Hematopoietic multipotent progenitor cell treated with erythropoietin and hydrocortisone succinate and interleukin-3 and kit ligand, for 15 days (in vitro differentiated cells): ENCODE measurements around the gene KLHL7.
"Not testable (repeated sequence)": the region's sequence is repeated elsewhere in the genome, so short reads cannot be mapped to it uniquely, and the experiment has no call there.

Source experiments
- DNase-seq: peaks from one replicate; pipeline ENCODE4 v3.0.0-alpha.2; 2015; ENCODE audit warnings: low spot score

The KLHL7 gene

GRCh38 chr7:23107781-23108180 is 2.2 kb downstream of the KLHL7 start:
- no peak for DNase-seq

GRCh38 chr7:23108995-23109394 is 3.4 kb downstream of the KLHL7 start:
- no peak for DNase-seq

DNA sequence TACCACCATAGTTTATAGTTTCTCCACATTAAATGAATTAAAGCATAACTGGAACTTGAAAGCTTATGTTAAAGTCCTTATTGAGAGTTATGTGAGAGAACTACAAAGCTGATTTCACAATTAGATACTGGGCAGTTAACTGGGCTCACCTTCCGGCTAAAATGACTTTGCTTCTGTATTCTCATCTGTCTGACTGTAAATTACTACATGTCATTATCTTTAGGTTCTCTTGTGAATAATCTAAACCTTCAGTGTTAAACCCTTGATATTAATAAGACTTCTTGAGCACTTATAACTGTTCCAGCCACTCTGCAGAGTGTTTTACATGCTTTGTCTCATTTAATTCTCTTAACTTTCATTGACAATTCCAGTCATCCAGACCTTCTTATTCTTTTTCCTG is 3.9 kb downstream of the KLHL7 start:
- no peak for DNase-seq

- DNase-seq: no peak
These were observed 9.3 kb downstream of the KLHL7 start for GRCh38 chr7:23114896-23115295.

DNA sequence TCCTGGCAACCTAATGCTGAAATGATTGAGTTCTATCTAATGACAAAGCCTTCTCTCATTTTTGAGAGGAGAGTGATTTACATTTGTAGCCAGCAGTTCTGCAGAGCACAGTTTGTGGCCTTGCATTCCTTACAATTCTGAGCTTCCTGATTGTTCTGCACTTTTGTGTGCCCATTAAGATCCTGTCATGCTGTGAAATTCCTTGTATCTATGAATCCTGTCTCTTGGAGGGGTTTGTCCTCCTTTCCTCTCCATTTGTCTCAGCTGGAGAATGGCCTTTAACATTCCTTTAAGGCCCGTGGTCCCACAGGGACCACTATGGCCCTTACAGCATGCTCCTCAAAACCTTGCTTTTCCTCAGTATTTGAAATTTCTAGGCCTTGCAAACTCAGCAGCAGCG is 10.4 kb downstream of the KLHL7 start:
- no peak for DNase-seq

DNA sequence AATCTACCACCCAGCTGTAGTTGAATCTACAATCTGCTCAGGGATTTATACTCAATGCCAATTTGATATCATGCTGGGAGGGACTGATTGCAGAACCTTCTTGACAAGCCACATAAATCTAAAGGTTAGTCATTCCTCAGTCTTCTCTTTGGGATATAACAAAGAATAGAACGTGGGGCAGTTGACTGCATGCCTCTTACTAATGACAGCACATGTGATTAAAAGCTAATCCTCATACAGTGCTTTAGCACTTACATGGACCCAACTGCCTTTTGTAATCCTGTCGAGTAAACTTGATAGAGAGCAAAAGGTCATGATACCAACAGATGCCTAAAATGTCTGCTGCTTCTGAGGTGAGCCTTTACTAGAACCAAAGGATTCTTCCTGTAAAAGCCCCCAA is 12.3 kb downstream of the KLHL7 start:
- DNase-seq: no peak

DNA sequence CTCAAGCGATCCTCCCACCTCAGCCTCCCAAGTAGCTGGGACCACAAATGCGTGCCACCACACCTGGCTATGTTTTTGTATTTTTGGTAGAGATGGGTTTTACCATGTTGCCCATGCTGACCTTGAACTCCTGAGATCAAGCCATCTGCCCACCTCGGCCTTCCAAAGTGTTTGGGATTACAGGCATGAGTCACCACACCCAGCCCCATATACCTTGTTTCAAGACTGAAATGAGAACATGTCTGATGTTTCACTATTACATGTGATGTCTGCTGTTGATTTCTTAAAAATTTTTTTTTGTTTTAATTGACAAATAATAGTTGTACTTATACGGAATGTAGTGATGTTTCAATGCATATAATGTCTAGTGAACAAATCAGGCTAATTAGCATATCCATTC is 14.5 kb downstream of the KLHL7 start:
- no peak for DNase-seq

DNA sequence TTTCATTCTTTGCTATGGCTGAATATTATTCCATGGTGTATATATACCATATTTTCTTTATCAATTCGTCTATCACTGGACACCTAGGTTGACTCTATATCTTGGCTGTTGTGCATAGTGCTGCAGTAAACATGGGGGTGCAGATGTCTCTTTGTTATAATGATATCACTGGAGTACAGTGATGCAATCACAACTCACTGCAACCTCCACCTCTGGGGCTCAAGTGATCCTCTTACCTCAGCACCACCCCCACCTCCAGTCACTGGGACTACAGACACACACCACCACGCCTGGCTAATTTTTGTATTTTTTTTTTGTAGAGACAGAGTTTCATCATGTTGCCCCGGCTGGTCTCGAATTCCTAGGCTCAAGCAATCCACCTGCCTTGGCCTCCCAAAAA is 15.6 kb downstream of the KLHL7 start:
- DNase-seq: no peak

- no peak for DNase-seq
These were observed 17.4 kb downstream of the KLHL7 start for GRCh38 chr7:23123007-23123406.

DNA sequence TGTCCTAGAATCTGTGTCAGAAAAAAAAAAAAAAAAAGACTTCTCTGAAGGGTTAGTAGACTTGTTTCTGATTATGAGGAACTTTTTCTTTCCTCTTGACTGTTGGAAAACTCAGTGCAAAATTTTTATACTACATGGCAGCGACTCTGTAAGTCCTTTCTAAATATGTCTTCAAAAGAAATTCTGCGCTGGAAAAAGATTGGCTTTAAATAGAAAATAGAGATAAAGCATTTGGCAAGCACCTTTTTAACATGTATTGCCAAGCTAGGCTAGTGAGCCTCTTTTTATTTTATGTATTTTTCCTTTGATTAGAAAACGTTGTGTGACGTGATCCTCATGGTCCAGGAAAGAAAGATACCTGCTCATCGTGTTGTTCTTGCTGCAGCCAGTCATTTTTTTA is 17.9 kb downstream of the KLHL7 start:
- DNase-seq: no peak

DNA sequence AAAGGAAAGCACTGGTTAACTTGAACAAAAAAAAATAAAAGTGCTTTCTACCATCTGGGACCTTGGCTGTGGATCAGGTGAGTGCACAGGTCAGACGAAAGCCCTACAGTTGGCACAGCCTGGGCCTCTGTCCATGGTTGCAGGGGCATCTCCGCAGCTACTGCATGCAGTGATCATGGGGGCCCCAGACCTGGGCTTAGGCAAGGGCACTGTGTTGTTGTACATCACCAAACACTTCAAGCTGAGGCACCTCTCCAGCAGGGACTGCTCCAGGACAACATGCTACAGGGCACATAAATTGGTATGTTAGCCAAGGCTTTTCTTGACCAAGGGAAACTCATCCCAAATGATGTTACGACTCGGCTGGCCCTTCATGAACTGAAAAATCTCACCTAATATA is 23.5 kb downstream of the KLHL7 start:
- DNase-seq: no peak

DNA sequence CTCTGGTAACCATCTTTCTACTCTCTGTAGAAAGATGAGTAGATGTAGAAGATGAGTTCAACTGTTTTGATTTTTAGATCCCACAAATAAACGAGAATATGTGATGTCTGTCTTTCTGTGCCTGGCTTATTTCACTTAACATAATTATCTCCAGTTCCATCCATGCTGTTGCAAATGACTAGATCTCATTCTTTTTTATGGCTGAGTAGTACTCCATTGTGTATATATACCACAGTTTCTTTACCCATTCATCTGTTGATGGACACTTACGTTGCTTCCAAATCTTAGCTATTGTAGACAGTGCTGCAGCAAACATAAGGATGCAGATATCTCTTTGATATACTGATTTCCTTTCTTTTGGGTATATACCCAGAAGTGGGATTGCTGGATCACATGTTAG is 26.2 kb downstream of the KLHL7 start:
- DNase-seq: not testable (repeated sequence)

- no peak for DNase-seq
These were observed 28.2 kb downstream of the KLHL7 start for GRCh38 chr7:23133797-23134196.

GRCh38 chr7:23135755-23136154 is 30.2 kb downstream of the KLHL7 start:
- DNase-seq: no peak

DNA sequence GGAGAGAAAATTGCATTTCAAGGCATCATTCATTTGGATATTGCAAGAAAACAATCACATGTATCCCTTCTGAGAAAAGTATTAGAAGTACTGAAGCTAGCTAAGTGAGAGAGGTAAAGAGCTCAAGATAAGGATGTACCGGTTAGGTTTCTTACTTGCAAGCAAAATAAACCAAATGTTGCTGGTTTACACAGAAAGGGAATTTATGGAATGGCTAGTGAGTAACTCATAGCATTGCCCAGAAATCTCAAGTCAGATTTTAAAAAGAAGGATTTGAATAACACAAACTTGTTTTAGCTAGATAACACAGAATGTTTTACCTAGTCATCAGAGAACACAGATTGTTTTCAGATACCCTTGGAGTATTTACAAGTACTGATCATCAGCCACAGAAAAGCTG is 30.6 kb downstream of the KLHL7 start:
- DNase-seq: no peak

DNA sequence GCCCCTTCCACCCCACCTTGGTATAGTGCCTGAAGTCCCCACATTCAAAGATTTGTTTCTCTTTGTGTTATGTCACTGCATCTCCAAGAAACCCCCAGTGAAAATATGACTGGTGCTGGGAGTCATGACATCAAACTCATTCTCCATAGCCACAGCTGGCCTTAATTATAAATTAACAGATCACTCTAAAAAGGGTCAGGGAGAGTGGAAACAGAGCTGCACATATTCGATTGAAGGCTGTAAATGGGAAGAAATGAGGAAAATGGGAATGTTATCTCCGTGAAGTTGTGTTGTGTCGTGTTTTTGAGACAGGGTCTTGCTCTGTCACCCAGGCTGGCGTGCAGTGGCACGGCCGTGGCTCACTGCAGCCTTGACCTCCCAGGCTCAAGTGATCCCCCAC is 52.1 kb downstream of the KLHL7 start:
- DNase-seq: no peak

DNA sequence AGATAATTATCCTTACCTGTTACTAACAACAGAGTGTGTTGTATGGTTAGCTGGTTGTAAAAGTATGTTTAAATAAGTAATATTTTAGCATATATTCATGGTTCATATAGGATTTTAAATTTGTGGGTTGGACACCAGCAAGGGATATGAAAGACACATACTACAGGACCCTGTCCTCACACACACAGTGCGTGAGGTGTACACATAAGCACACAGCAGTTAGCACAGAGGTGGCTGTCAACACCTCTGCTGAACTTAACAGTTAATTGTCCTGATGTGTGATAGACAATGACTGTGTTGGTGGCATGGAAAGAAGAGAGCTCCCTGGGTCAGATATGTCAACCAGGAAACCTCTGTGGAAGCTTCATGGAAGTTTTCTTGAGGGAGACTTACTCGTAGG is 53.0 kb downstream of the KLHL7 start:
- DNase-seq: no peak

DNA sequence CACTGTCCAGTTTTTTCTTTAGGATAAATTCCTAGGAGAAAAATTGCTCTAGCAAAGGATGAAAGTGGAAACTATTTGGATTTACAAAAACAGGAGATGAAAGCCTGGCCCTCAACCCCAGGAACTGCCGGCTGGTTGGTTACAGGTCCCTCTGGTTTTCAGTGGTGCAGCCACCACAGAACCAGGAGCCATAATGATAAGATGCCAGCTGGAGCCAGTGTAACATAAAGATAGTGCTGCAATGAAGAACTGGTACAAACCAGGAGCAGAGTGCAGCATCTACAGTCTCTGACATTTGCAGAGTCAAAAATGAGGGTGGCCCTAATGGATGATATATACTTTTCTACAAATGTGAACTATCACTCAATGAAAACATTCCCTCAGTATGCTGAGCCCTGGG is 55.9 kb downstream of the KLHL7 start:
- peak; percentile 80 for DNase-seq

- peak; percentile 45 for DNase-seq
These were observed 59.3 kb downstream of the KLHL7 start for GRCh38 chr7:23164846-23165245.

GRCh38 chr7:23165316-23165715 is 59.7 kb downstream of the KLHL7 start:
- DNase-seq: peak; percentile 48

GRCh38 chr7:23167691-23168090 is 62.1 kb downstream of the KLHL7 start:
- DNase-seq: no peak

- no peak for DNase-seq
These were observed 62.7 kb downstream of the KLHL7 start for GRCh38 chr7:23168111-23168885.

GRCh38 chr7:23175938-23176337 is 70.4 kb downstream of the KLHL7 start:
- DNase-seq: no peak
